Mesendoderm (in vitro differentiated cells): ENCODE measurements around the gene ZC2HC1C. TPM values are rescaled to one million over a fixed set of nuclear protein-coding genes. Genes with fewer than 3 reads are reported as not detected.

ENCODE experiments used
- DNase-seq: peaks from one replicate; pipeline ENCODE4 v3.0.0; 2013
- H2AK5ac ChIP-seq: 2 replicates; pipeline ENCODE4 v1.6.1; 2013; ENCODE audit warnings: low read length, inconsistent platforms
- H2BK120ac ChIP-seq: 2 replicates; pipeline ENCODE4 v1.6.1; 2013; ENCODE audit warnings: low read depth, mild to moderate bottlenecking, low read length, moderate library complexity, mixed read lengths
- H2BK15ac ChIP-seq: replicated peaks from 2 replicates; pipeline ENCODE4 v1.6.1; 2013; ENCODE audit warnings: low read depth, mild to moderate bottlenecking, moderate library complexity
- H2BK5ac ChIP-seq: 2 replicates; pipeline ENCODE4 v1.6.1; 2013; ENCODE audit warnings: low read length, inconsistent platforms
- H3K18ac ChIP-seq: 2 replicates; pipeline ENCODE4 v1.6.1; 2013; ENCODE audit warnings: mild to moderate bottlenecking, low read length, mixed read lengths
- H3K23ac ChIP-seq: one replicate; pipeline ENCODE4 v1.6.1; 2013; ENCODE audit warnings: low read length
- H3K27ac ChIP-seq: 2 replicates; pipeline ENCODE4 v1.5.1; 2013; ENCODE audit warnings: low read depth, mild to moderate bottlenecking, inconsistent platforms, low read length, moderate library complexity
- H3K27me3 ChIP-seq: 2 replicates; pipeline ENCODE4 v1.6.1; 2013; ENCODE audit warnings: low read length, control low read depth, mild to moderate bottlenecking, inconsistent platforms; ENCODE audit not compliant: insufficient read depth, poor library complexity
- H3K36me3 ChIP-seq: 2 replicates; pipeline ENCODE4 v1.6.1; 2013; ENCODE audit warnings: low read length, inconsistent platforms; ENCODE audit not compliant: control insufficient read depth, insufficient read depth
- H3K4ac ChIP-seq: one replicate; pipeline ENCODE4 v1.6.1; 2013; ENCODE audit warnings: low read depth, mild to moderate bottlenecking, low read length, moderate library complexity
- H3K4me1 ChIP-seq: 2 replicates; pipeline ENCODE4 v1.6.1; 2013; ENCODE audit warnings: low read depth, low read length, inconsistent platforms; ENCODE audit not compliant: control insufficient read depth
- H3K4me2 ChIP-seq: 2 replicates; pipeline ENCODE4 v1.6.1; 2013; ENCODE audit warnings: low read length
- H3K4me3 ChIP-seq: 2 replicates; pipeline ENCODE4 v1.5.1; 2013; ENCODE audit warnings: mild to moderate bottlenecking, low read length
- H3K56ac ChIP-seq: one replicate; pipeline ENCODE4 v1.6.1; 2013; ENCODE audit warnings: low read length
- H3K79me1 ChIP-seq: 2 replicates; pipeline ENCODE4 v1.6.1; 2013; ENCODE audit warnings: low read length, inconsistent platforms
- H3K79me2 ChIP-seq: 2 replicates; pipeline ENCODE4 v1.6.1; 2013; ENCODE audit warnings: mild to moderate bottlenecking, low read length; ENCODE audit not compliant: control insufficient read depth, insufficient read depth
- H3K9ac ChIP-seq: 2 replicates; pipeline ENCODE4 v1.6.1; 2013; ENCODE audit warnings: low read length, inconsistent platforms
- H4K5ac ChIP-seq: one replicate; pipeline ENCODE4 v1.6.1; 2013; ENCODE audit warnings: low read length
- H4K8ac ChIP-seq: one replicate; pipeline ENCODE4 v1.6.1; 2013; ENCODE audit warnings: low read depth, mild to moderate bottlenecking, control low read depth, low read length, moderate library complexity
- WGBS: extraction: QIAGEN DNeasy Blood & Tissue Kit; methylation state at CpG from one replicate; pipeline ENCODE4 v1.1.7; 2013; ENCODE audit warnings: low lambda C conversion rate, missing lambda C conversion rate; ENCODE audit not compliant: insufficient coverage; ENCODE audit errors: extremely low coverage; 5-methylcytosine and 5-hydroxymethylcytosine counted together
- small RNA-seq: library from polyadenylated mRNA; stranded (forward); fragments of <200 nt; extraction: miRNeasy Mini kit (QIAGEN cat#:217004); gene quantifications from one replicate; pipeline ENCODE3, GENCODE V24; 2013; ENCODE audit not compliant: insufficient read depth

Gene ZC2HC1C

GRCh38 chr14:75128596-75128990, 59.2 kb downstream of the ZC2HC1C start:
- Histone ChIP-seq H3K23ac (no peak overlapping the region), H3K27ac (no peak overlapping the region), H3K79me2 (no peaks in the 10 kb centered on the region), H2BK5ac (no peak overlapping the region), H3K4me1 (peaks cover 3% of the 10 kb centered on the region), H4K8ac (no peak overlapping the region), H3K27me3 (no peaks in the 10 kb centered on the region), H3K56ac (no peak overlapping the region), H3K9ac (no peak overlapping the region), H2BK15ac (no peak overlapping the region), H4K5ac (no peak overlapping the region), H3K4ac (no peak overlapping the region), H3K18ac (no peak overlapping the region), H3K4me3 (no peak overlapping the region), H2BK120ac (no peak overlapping the region), H2AK5ac (no peak overlapping the region), H3K36me3 (no peaks in the 10 kb centered on the region), H3K4me2 (no peak overlapping the region), H3K79me1 (peaks cover 2% of the 10 kb centered on the region)
- DNase-seq: no peak
- no CpG with 5 or more reads among the region's 5 CpGs for WGBS

Small RNAs within 50 kb of the gene (small RNA-seq; reads per million reads assigned to genes)
- gene HIF1AP1 (not detected), gene RNU6-689P (not detected)
